Kidney capillary endothelial cell (primary cell): ENCODE measurements around the gene IVD.
A peak's percentile ranks its signal among the peaks of the same experiment; 100 is the strongest.
"Not testable (repeated sequence)": the region's sequence is repeated elsewhere in the genome, so short reads cannot be mapped to it uniquely, and the experiment has no call there.

ENCODE experiments used
- DNase-seq: peaks from one replicate; pipeline ENCODE4 v3.0.0-alpha.2; 2018; ENCODE audit warnings: low spot score

Gene IVD

DNA sequence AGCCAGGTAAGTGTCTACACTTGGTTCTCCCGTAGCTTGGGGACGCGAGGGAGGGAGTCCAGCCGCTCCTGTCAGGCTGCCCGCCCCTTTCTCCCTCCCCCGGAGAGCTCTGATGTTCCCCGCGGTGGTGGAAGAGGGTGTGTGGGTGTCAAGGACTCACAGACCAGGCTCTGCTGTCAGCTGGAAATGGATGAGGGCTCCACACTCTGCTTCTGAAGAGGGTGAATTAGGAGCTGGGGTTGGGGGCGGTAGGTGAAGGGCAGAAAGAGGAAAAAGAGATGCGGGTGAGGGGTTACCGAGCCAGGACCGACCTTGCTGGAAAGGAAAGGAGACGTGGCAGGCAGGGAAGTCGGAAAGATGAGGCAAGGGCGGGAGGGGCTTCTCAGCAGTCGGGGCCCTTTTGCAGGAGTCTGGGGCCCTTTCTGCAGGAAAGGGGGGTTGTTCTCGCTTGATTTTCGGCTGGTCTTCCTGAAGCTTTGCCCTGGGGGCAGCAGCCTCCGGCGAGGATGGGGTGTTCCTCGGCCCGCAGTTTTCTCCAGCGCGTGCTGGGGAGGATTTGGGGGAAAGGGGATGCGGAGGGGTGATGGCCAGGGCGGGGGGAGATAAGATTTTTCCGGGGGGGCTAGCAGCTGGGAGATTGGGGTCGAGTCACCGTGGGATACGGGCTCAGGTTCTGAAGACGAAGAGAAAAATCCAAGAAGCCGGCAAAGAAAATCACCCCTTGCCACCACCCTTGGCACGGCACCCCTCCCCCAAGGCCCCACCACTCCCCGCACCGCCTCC lies 34.6 kb downstream of the IVD start:
- DNase-seq, result no peak

GRCh38 chr15:40440743-40441564 lies 35.4 kb downstream of the IVD start, which contains the start of gene BAHD1:
TSS of gene BAHD1 (plus strand) at chr15:40440953. CDS start at chr15:40458465, 17,512 bp downstream.
- peak; percentile 90 for DNase-seq

- no peak for DNase-seq
These were observed 36.3 kb downstream of the IVD start for GRCh38 chr15:40441565-40442531.

- no peak for DNase-seq
These were observed 37.7 kb downstream of the IVD start for GRCh38 chr15:40443255-40443654.

DNA sequence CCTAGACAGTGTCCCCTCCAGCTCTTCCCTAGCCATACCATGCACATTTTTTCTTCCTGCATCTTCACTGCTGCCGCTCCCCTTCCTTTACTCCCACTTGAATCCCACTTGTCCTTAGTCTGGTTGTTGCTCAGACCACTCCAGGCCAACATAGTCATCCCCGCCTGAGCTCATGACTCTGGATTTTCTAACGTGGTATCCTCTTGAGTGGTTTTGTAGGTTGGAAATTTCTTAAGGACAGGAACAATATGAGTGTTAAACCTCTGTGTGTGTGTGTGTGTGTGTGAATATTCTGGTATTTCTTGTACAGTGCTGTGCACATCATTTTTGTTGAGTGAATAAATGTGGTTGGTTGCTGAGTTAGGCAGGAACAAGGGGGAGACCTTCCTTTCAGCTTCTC lies 38.3 kb downstream of the IVD start:
- no peak for DNase-seq

DNA sequence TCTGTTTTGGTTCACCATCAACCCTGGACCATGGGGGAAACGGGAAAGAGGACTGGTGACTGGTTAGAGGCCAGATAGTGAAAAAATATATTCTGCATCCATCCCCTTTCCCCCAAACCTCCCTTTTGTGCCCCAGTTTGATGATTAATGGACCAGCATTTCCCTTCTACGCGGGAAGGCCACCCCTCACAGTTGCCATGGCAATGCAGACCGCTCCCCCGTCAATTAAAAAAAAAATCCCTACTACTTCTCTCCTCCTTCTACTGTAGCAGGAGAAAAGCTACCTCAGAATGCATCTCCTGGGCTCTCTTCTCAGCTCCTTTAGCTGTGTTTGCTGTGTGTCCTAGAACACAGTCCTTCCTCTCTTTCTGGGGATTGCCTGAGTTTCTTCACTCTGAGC lies 39.1 kb downstream of the IVD start:
- DNase-seq, result no peak

DNA sequence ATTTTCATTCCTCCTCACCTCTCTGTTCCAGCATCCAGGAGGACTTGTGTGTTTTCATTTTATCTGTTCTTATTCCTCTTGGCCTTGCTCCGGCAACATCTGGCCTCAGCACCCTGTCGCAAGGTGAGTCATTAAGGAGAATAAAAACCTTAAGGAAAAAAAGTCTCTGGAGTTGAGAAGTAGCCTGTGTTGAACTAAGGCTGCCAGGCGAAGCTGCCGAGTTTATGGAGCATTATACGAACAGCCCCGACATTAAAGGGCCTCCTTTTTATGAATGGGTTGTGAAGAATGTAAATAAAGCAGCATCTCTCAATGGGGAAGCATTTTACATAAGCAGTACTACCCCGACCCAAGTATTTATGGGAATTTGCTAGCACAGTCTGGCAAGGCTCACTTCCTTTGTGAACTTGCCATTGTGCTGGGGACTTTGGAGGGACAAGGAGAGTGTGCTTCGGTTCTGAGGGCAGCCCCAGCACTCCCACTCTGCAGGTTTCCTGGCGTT lies 39.9 kb downstream of the IVD start:
- DNase-seq, result no peak

GRCh38 chr15:40446144-40446543 lies 40.5 kb downstream of the IVD start:
- no peak for DNase-seq

GRCh38 chr15:40448354-40448753 lies 42.8 kb downstream of the IVD start:
- DNase-seq, result no peak

GRCh38 chr15:40449275-40449674 lies 43.7 kb downstream of the IVD start:
- no peak for DNase-seq

DNA sequence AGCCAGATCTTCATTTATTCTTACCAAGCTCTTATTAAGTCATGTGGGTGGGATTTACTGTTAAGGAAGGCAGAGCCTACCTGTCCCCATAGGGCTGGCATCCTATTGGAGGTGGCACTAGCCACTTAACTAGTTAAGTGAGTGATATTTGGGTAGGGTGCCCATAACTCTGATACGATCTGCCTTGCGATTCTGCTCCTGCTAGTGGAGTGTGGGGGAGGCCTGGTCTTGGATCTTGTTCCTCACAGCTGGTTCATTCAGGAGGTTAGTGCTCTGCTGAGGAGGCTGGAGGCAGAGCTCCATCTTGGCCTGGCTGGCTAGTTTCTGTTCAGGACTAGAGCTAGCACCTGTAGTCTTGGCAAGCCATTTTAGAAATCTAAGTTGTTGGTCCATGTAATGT lies 44.5 kb downstream of the IVD start:
- no peak for DNase-seq

- no peak for DNase-seq
These were observed 46.0 kb downstream of the IVD start for GRCh38 chr15:40451527-40452158.

- no peak for DNase-seq
These were observed 46.9 kb downstream of the IVD start for GRCh38 chr15:40452296-40453090.

DNA sequence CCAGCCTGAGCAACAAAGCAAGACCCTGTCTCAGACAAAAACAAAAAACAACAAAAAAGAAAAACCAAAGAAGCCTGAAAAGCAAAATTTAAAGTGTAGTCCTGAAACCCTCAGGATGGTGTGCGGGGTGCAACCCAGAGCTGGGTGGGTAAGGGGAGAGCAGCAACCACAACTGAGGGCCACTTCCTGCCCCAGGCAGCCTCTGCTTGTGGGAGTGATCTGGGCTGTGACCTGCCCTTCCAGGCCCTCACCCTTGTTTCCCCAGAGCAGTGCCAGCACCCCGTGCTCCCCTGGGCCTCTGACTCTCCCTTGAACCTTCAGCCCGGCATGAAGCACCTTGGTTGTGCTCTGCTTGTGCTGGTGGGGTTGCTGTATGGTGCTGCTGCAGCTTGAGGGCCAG lies 48.3 kb downstream of the IVD start:
- DNase-seq, result not testable (repeated sequence)

GRCh38 chr15:40454904-40455391 lies 49.4 kb downstream of the IVD start:
- no peak for DNase-seq

DNA sequence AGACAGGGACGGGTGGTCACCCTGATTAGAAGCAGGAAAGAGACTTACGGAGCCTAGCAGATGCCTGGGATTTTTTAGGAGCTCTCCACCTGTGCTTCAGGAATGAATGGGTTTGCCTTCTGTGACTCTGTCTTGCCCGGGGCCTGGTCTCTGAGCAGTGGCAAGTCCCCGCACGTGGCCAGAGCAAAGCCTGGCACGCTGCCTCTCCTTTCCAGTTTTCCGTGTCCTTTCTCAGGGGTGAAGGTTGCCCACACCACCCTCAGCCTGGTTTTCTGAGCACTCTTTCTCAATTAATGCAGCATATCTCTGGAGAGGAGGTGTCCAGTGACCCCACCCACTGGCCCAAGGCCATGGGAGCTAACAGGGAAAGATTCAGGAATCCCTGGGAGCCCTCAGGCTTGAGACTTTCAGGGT lies 50.7 kb downstream of the IVD start:
- DNase-seq, result no peak

- DNase-seq, result no peak
These were observed 51.1 kb downstream of the IVD start for GRCh38 chr15:40456738-40457137.

DNA sequence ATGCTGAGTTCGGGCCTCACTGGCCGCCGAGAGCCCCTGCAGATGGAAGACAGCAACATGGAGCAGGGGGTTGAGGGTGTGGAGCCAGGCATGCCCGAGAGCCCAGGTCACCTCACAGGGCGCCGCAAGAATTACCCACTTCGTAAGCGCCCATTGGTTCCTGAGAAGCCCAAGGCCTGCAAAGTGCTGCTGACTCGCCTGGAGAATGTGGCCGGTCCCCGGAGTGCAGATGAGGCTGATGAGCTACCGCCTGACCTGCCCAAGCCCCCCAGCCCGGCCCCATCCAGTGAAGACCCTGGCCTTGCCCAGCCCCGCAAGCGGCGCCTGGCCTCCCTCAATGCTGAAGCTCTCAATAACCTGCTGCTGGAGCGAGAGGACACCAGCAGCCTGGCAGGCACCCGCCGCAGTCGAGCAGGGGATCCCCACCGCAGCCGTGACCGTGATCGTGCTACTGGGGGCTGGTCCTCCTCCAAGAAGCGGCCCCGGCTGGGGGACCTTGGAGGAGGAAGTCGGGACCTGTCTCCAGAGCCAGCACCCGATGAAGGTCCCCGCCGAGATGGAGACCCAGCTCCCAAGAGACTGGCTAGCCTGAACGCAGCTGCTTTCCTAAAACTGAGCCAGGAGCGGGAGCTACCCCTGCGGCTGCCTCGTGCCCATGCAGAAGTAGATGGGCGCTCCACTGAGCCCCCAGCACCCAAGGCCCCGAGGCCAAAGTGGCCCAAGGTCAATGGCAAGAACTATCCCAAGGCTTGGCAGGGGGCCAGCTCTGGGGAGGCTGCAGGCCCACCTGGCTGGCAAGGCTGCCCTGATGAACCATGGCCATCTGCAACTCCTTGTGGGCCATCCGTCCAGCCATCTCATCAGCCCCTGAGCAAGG lies 53.1 kb downstream of the IVD start:
- DNase-seq, result no peak

GRCh38 chr15:40459391-40460015 lies 53.9 kb downstream of the IVD start:
- DNase-seq, result no peak
